Neural progenitor cell (in vitro differentiated cells): ENCODE measurements around the gene LGR6. TPM values are rescaled to one million over a fixed set of nuclear protein-coding genes. Genes with fewer than 3 reads are reported as not detected.

Source experiments
- DNase-seq: peaks from one replicate; pipeline ENCODE4 v3.0.0-alpha.2; 2016; ENCODE audit warnings: low spot score
- H2AFZ ChIP-seq: fragments of 200-600 bp; sonication (generic); replicated peaks from 2 replicates; pipeline ENCODE4 v1.6.1; 2016; ENCODE audit warnings: antibody characterized with exemption
- H3F3A ChIP-seq: fragments of 200-600 bp; sonication (generic); 2 replicates; pipeline ENCODE4 v1.6.1; 2016; ENCODE audit warnings: antibody characterized with exemption, low read depth
- H3K27ac ChIP-seq: fragments of 200-600 bp; sonication (generic); 2 replicates; pipeline ENCODE4 v1.5.1; 2016; ENCODE audit warnings: mild to moderate bottlenecking
- H3K27me3 ChIP-seq: fragments of 200-600 bp; sonication (generic); 2 replicates; pipeline ENCODE4 v1.6.1; 2016; ENCODE audit warnings: mild to moderate bottlenecking, moderate library complexity
- H3K36me3 ChIP-seq: fragments of 200-600 bp; sonication (generic); 2 replicates; pipeline ENCODE4 v1.5.1; 2016
- H3K4me1 ChIP-seq: fragments of 200-600 bp; sonication (generic); 2 replicates; pipeline ENCODE4 v1.6.1; 2016; ENCODE audit warnings: mixed run types
- H3K4me2 ChIP-seq: fragments of 200-600 bp; sonication (generic); 2 replicates; pipeline ENCODE4 v1.6.1; 2016
- H3K4me3 ChIP-seq: fragments of 200-600 bp; sonication (generic); 2 replicates; pipeline ENCODE4 v1.5.1; 2016
- H3K79me2 ChIP-seq: fragments of 200-600 bp; sonication (generic); 2 replicates; pipeline ENCODE4 v1.6.1; 2016; ENCODE audit warnings: low read depth
- H3K9ac ChIP-seq: fragments of 200-600 bp; sonication (generic); 2 replicates; pipeline ENCODE4 v1.6.1; 2016
- H3K9me3 ChIP-seq: fragments of 200-600 bp; sonication (generic); 2 replicates; pipeline ENCODE4 v1.5.1; 2016; ENCODE audit warnings: low read depth
- H4K20me1 ChIP-seq: fragments of 200-600 bp; sonication (generic); 2 replicates; pipeline ENCODE4 v1.6.1; 2016; ENCODE audit warnings: low read depth
- H3K27ac Mint-ChIP-seq: 3 replicates; pipeline ENCODE4 v1.8.0; 2021; ENCODE audit warnings: mixed read lengths
- H3K27me3 Mint-ChIP-seq: 2 replicates; pipeline ENCODE4 v1.8.0; 2022; ENCODE audit warnings: low read depth, mild to moderate bottlenecking, inconsistent platforms, moderate library complexity, mixed read lengths; ENCODE audit not compliant: insufficient read depth
- H3K36me3 Mint-ChIP-seq: 3 replicates; pipeline ENCODE4 v1.8.0; 2021; ENCODE audit warnings: mixed read lengths
- H3K4me1 Mint-ChIP-seq: 3 replicates; pipeline ENCODE4 v1.8.0; 2021; ENCODE audit warnings: mixed read lengths
- H3K4me3 Mint-ChIP-seq: 3 replicates; pipeline ENCODE4 v1.8.0; 2021; ENCODE audit warnings: mild to moderate bottlenecking, moderate library complexity, mixed read lengths
- H3K9me3 Mint-ChIP-seq: 3 replicates; pipeline ENCODE4 v1.8.0; 2020; ENCODE audit warnings: mixed read lengths
- CTCF ChIP-seq: fragments of 200-600 bp; sonication (generic); IDR thresholded peaks from 2 replicates; pipeline ENCODE4 v1.5.1; 2017; ENCODE audit warnings: antibody characterized with exemption, mild to moderate bottlenecking
- EZH2 ChIP-seq: fragments of 200-600 bp; sonication (generic); IDR thresholded peaks from 2 replicates; pipeline ENCODE4 v1.6.1; 2017; ENCODE audit warnings: antibody characterized with exemption, mild to moderate bottlenecking, moderate library complexity
- EZH2phosphoT487 ChIP-seq: fragments of 200-600 bp; sonication (generic); IDR thresholded peaks from 2 replicates; pipeline ENCODE4 v1.6.1; 2017; ENCODE audit warnings: antibody characterized with exemption
- total RNA-seq: library from RNA; depleted of rRNA; stranded (reverse); fragments of >200 nt; gene quantifications from 2 replicates; pipeline ENCODE4 v1.2.3, GENCODE V29; 2015; ENCODE audit warnings: low replicate concordance

The LGR6 gene
- total RNA-seq, 1 donor from 2014 or later, result not detected

- Histone ChIP-seq H3F3A (no peaks in the 10 kb centered on the region), H3K27ac (no peak overlapping the region), H2AFZ (no peak overlapping the region), H3K4me2 (no peak overlapping the region), H3K9ac (no peak overlapping the region), H3K36me3 (no peaks in the 10 kb centered on the region), H3K79me2 (no peaks in the 10 kb centered on the region), H3K4me1 (no peaks in the 10 kb centered on the region), H3K27me3 (no peaks in the 10 kb centered on the region), H3K4me3 (no peak overlapping the region), H4K20me1 (no peaks in the 10 kb centered on the region), H3K9me3 (no peaks in the 10 kb centered on the region)
- no peak for TF ChIP-seq EZH2phosphoT487
- TF ChIP-seq CTCF, result no peak
- no peak for TF ChIP-seq EZH2
- Mint-ChIP-seq H3K4me1 (peaks cover 9% of the 10 kb centered on the region), H3K9me3 (no peaks in the 10 kb centered on the region), H3K27me3 (peaks cover 7% of the 10 kb centered on the region), H3K4me3 (no peak overlapping the region), H3K36me3 (no peaks in the 10 kb centered on the region), H3K27ac (peak overlapping the region; percentile 69)
- DNase-seq, result no peak
Measured at GRCh38 chr1:202153284-202153683, 40.3 kb upstream of the LGR6 start.

GRCh38 chr1:202154148-202154765, 39.3 kb upstream of the LGR6 start:
- Histone ChIP-seq H3K4me1 (no peaks in the 10 kb centered on the region), H3K4me2 (no peak overlapping the region), H3K27ac (no peak overlapping the region), H3K4me3 (no peak overlapping the region), H3K9ac (no peak overlapping the region), H4K20me1 (no peaks in the 10 kb centered on the region), H2AFZ (no peak overlapping the region), H3K36me3 (no peaks in the 10 kb centered on the region), H3K27me3 (no peaks in the 10 kb centered on the region), H3K9me3 (no peaks in the 10 kb centered on the region), H3K79me2 (no peaks in the 10 kb centered on the region), H3F3A (no peaks in the 10 kb centered on the region)
- TF ChIP-seq EZH2phosphoT487 (no peak), EZH2 (no peak), CTCF (no peak)
- Mint-ChIP-seq H3K9me3 (no peaks in the 10 kb centered on the region), H3K4me1 (peaks cover 9% of the 10 kb centered on the region), H3K4me3 (no peak overlapping the region), H3K36me3 (no peaks in the 10 kb centered on the region), H3K27me3 (peaks cover 5% of the 10 kb centered on the region), H3K27ac (no peak overlapping the region)
- DNase-seq, result no peak

GRCh38 chr1:202154766-202155477, 38.7 kb upstream of the LGR6 start:
- Histone ChIP-seq H3K4me3 (no peak overlapping the region), H3K9me3 (no peaks in the 10 kb centered on the region), H3K79me2 (no peaks in the 10 kb centered on the region), H3K36me3 (no peaks in the 10 kb centered on the region), H3F3A (no peaks in the 10 kb centered on the region), H3K4me1 (no peaks in the 10 kb centered on the region), H3K9ac (no peak overlapping the region), H3K27me3 (no peaks in the 10 kb centered on the region), H2AFZ (no peak overlapping the region), H3K27ac (no peak overlapping the region), H4K20me1 (no peaks in the 10 kb centered on the region), H3K4me2 (no peak overlapping the region)
- peak; percentile 82 for DNase-seq
- Mint-ChIP-seq H3K4me3 (no peak overlapping the region), H3K4me1 (peaks cover 12% of the 10 kb centered on the region), H3K27me3 (peaks cover 4% of the 10 kb centered on the region), H3K36me3 (no peaks in the 10 kb centered on the region), H3K27ac (no peak overlapping the region), H3K9me3 (no peaks in the 10 kb centered on the region)
- TF ChIP-seq EZH2 (no peak), CTCF (peak; percentile 72)
